Measurements from ENCODE around the gene MTNR1A.

MTNR1A gene

DNA sequence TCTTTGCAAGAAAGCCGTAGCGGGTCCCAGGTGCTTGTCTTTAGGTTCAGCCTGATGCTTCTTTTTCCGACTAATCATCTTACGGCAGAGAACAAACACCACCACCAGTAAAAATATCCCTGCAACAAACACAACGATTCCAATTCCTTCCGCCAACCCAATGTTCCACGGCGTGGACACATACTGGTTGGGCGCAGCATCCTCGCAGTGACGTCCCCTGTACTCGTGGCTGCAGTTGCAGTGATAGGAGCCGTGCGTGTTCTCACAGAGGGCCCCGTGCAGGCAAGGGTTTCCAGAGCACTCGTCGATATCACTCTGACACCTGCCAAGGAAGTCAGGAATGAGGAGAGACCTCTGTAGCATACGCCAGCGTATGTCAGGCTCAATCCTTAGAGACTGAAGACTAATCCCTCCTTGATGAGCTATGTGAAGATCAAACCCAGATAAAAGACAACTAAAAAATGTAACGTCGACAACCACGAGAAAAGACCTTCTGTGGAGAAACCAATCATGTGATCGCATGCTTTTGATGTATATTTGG, 41.6 kb upstream of the MTNR1A start:
- no peaks in the 10 kb centered on the region for H3K36me3 ChIP-seq
- TF ChIP-seq CTCF (IDR thresholded peaks at IDR 0.05): no peak

GRCh38 chr4:186596346-186596745, 41.0 kb upstream of the MTNR1A start:
- Histone ChIP-seq H3K9me3 (no peaks in the 10 kb centered on the region), H3K4me1 (ENCODE audit: control insufficient read depth in 1 of 2, insufficient read depth in 1 of 2, low read depth in 1 of 2, low read length in 1 of 2) (no peaks in the 10 kb centered on the region), H3K36me3 (no peaks in the 10 kb centered on the region), H3K4me3 (ENCODE audit: low read depth in 1 of 2, low read length in 1 of 2) (no peak overlapping the region), H3K27me3 (no peaks in the 10 kb centered on the region), H3K27ac (no peak overlapping the region)
- TF ChIP-seq CTCF (IDR thresholded peaks at IDR 0.05): no peak

More for the DNA sequence above, 41.6 kb upstream of the MTNR1A start:
- Histone ChIP-seq H3K4me3 (ENCODE audit: low read depth in 1 of 2, low read length in 1 of 2) (no peak overlapping the region), H3K4me1 (ENCODE audit: control insufficient read depth in 1 of 2, insufficient read depth in 1 of 2, low read depth in 1 of 2, low read length in 1 of 2) (no peaks in the 10 kb centered on the region), H3K27ac (no peak overlapping the region), H3K27me3 (no peaks in the 10 kb centered on the region), H3K9me3 (no peaks in the 10 kb centered on the region)

GRCh38 chr4:186593587-186593973, 38.2 kb upstream of the MTNR1A start:
- Histone ChIP-seq H3K4me1 (ENCODE audit: control insufficient read depth in 1 of 2, insufficient read depth in 1 of 2, low read depth in 1 of 2, low read length in 1 of 2) (no peaks in the 10 kb centered on the region), H3K4me3 (ENCODE audit: low read depth in 1 of 2, low read length in 1 of 2) (no peak overlapping the region), H3K27me3 (no peaks in the 10 kb centered on the region), H3K9me3 (no peaks in the 10 kb centered on the region), H3K36me3 (no peaks in the 10 kb centered on the region), H3K27ac (no peak overlapping the region)
- TF ChIP-seq CTCF (IDR thresholded peaks at IDR 0.05): no peak

DNA sequence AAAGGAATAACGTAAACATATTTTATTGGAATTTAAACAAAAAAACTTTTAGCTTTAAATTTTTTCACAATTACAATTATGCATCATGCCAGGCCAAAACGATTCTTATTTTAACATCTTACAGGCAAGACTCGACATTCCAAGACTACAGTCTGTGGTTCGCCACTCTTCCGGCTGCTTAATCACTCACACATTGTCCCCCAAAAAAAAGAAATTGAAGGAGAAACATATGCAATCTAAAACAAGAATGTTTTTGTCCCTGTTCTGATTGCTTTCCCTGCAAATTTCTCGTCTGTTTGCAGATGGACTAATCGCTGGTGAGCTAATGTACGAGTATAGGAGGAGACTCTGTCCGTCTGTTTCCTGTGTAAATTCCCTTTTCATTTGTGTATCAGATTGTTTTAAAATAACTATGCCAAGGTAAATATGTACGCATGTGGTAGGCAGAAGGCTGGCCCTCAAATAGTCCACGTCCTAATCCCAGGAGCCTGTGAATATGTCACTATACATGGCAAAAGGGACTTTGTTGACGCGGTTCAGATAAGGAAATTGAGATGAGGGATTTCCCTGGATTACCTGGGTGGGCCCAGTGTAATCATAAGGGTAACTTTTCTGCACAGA, 37.7 kb upstream of the MTNR1A start:
- Histone ChIP-seq H3K36me3 (no peaks in the 10 kb centered on the region), H3K4me1 (ENCODE audit: control insufficient read depth in 1 of 2, insufficient read depth in 1 of 2, low read depth in 1 of 2, low read length in 1 of 2) (no peaks in the 10 kb centered on the region), H3K4me3 (ENCODE audit: low read depth in 1 of 2, low read length in 1 of 2) (no peak overlapping the region), H3K27ac (no peak overlapping the region), H3K27me3 (no peaks in the 10 kb centered on the region), H3K9me3 (no peaks in the 10 kb centered on the region)
- no peak for TF ChIP-seq CTCF (IDR thresholded peaks at IDR 0.05)

DNA sequence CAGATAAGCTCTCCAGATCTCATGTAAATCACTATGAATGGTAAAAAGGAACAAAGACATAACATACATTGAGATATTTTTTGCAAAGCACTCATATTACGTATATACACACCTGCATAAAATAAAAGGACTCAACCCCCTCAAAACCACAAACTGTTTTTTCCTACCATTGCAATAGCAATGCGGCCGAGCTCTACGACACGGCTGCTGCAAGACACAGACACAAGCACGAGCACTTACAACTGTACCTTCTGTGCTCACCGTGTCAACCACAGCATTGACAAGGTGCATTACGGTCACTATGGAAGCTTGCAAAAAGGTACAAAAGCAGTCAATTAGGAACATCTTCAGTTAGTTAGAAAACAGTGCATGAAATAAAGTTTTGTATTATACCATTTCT, 37.1 kb upstream of the MTNR1A start:
- no peaks in the 10 kb centered on the region for H3K9me3 ChIP-seq
- H3K27ac ChIP-seq: no peak overlapping the region
- H3K27me3 ChIP-seq: no peaks in the 10 kb centered on the region
- no peak overlapping the region for H3K4me3 ChIP-seq (ENCODE audit: low read depth in 1 of 2, low read length in 1 of 2)
- H3K4me1 ChIP-seq (ENCODE audit: control insufficient read depth in 1 of 2, insufficient read depth in 1 of 2, low read depth in 1 of 2, low read length in 1 of 2): no peaks in the 10 kb centered on the region
- no peaks in the 10 kb centered on the region for H3K36me3 ChIP-seq
- TF ChIP-seq CTCF (IDR thresholded peaks at IDR 0.05): no peak
